Measurements from ENCODE around the gene LTBP1. TPM values are rescaled to one million over a fixed set of nuclear protein-coding genes. Genes with fewer than 3 reads are reported as not detected.

LTBP1 gene
- total RNA-seq, 1 donor from 2014 or later: 3.9 TPM

DNA sequence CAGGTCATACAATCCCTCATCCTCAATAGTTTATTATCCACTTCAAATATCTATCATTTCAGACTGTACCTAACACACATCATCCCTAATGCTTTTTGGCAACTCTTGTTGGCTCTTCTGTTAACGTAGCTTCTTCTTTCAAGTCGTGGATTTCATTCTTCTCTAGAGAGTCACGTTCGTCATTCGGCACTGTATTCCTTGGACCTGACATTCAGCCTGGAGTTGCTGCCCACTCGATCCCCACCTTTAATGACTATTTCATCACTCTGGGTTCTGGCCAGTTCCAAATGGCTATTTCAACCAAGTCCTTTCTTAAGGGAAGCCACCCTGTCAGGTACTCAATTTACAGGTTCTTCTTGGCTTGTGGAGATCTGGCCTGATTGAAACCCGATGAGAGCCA is 337.5 kb downstream of the LTBP1 start:
- no peak overlapping the region for H3K4me3 Mint-ChIP-seq (ENCODE audit: unreplicated experiment)
- no peaks in the 10 kb centered on the region for H3K9me3 Mint-ChIP-seq (ENCODE audit: unreplicated experiment)
- H3K27me3 Mint-ChIP-seq (ENCODE audit: unreplicated experiment): no peaks in the 10 kb centered on the region
- no peak overlapping the region for H3K27ac Mint-ChIP-seq (ENCODE audit: unreplicated experiment)
- H3K36me3 Mint-ChIP-seq (ENCODE audit: unreplicated experiment): no peaks in the 10 kb centered on the region
- H3K4me1 Mint-ChIP-seq (ENCODE audit: low read depth, unreplicated experiment): no peaks in the 10 kb centered on the region
- no peak for DNase-seq
- TF ChIP-seq, protein P1, sequence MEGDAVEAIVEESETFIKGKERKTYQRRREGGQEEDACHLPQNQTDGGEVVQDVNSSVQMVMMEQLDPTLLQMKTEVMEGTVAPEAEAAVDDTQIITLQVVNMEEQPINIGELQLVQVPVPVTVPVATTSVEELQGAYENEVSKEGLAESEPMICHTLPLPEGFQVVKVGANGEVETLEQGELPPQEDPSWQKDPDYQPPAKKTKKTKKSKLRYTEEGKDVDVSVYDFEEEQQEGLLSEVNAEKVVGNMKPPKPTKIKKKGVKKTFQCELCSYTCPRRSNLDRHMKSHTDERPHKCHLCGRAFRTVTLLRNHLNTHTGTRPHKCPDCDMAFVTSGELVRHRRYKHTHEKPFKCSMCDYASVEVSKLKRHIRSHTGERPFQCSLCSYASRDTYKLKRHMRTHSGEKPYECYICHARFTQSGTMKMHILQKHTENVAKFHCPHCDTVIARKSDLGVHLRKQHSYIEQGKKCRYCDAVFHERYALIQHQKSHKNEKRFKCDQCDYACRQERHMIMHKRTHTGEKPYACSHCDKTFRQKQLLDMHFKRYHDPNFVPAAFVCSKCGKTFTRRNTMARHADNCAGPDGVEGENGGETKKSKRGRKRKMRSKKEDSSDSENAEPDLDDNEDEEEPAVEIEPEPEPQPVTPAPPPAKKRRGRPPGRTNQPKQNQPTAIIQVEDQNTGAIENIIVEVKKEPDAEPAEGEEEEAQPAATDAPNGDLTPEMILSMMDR (IDR thresholded peaks at IDR 0.05; ENCODE audit: partially characterized antibody, unreplicated experiment): no peak

DNA sequence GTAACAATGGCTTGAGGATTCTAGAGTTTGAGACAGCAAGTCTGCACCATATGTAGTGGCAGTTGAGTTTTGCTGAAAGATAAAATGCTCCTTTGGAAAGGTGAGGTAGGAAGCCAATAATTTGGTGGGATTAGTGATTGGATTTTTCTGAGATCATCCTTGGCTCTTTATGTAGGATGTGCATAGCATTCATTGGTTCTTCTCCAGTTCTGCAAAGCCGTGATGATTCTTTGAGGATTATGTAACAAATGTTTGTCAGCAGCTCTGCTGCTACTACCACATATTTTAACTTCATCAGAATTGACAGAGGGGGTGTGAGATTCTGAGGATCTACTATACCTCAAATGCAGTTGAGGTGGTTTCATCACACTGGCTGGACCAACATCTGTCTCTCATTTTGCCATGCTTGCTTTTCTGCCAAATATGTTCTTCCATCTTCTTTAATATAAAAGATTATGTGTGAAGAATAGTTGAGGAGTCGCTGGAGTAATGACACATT is 340.8 kb downstream of the LTBP1 start:
- Mint-ChIP-seq H3K27me3 (ENCODE audit: unreplicated experiment) (peaks cover 3% of the 10 kb centered on the region), H3K36me3 (ENCODE audit: unreplicated experiment) (no peaks in the 10 kb centered on the region), H3K27ac (ENCODE audit: unreplicated experiment) (no peak overlapping the region), H3K4me1 (ENCODE audit: low read depth, unreplicated experiment) (peaks cover 7% of the 10 kb centered on the region), H3K9me3 (ENCODE audit: unreplicated experiment) (no peaks in the 10 kb centered on the region), H3K4me3 (ENCODE audit: unreplicated experiment) (no peak overlapping the region)
- no peak for DNase-seq
- TF ChIP-seq, protein P1 (IDR thresholded peaks at IDR 0.05; ENCODE audit: partially characterized antibody, unreplicated experiment): no peak

DNA sequence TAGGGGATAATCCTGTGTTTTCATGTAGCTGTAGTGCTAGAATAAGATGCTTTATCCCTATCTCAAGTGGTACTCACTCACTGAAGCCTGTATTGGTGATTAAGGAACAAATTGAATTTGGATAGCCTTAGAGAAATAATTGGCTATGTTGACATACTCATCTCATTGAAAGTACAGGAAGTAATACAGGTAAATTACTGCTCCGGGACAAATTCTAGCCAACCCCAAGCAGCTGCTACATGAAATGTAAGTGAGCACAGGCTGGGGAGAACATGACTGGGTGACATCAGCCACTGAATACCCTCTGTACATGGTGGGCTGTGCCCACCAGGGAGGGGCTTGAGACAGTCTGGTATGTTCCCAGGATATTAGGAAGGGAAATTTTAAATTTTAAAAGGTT is 341.3 kb downstream of the LTBP1 start:
- Mint-ChIP-seq H3K4me3 (ENCODE audit: unreplicated experiment) (no peak overlapping the region), H3K4me1 (ENCODE audit: low read depth, unreplicated experiment) (peaks cover 7% of the 10 kb centered on the region), H3K9me3 (ENCODE audit: unreplicated experiment) (no peaks in the 10 kb centered on the region), H3K27ac (ENCODE audit: unreplicated experiment) (no peak overlapping the region), H3K27me3 (ENCODE audit: unreplicated experiment) (peaks cover 3% of the 10 kb centered on the region), H3K36me3 (ENCODE audit: unreplicated experiment) (no peaks in the 10 kb centered on the region)
- DNase-seq: no peak
- TF ChIP-seq, protein P1 (IDR thresholded peaks at IDR 0.05; ENCODE audit: partially characterized antibody, unreplicated experiment): no peak

DNA sequence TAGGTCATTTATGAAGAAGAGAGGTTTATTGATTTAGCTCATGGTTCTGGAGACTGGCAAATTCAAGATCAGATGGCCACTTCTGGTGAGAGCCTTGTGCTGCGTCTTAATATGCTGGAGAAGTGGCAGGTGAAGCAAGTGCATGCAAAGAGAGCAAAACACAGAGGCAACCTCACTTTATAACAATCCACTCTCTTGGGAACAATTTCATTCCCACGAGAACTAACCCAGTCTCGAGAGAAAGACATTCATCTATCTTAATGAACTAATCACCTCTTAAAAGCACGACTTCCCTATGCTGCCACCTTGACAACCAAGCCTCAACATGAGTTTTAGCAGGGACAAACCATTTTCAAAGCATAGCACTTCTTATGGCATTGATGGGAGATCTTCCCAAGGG is 343.2 kb downstream of the LTBP1 start:
- H3K4me1 Mint-ChIP-seq (ENCODE audit: low read depth, unreplicated experiment): peaks cover 7% of the 10 kb centered on the region
- TF ChIP-seq, protein P1 (IDR thresholded peaks at IDR 0.05; ENCODE audit: partially characterized antibody, unreplicated experiment): no peak
- no peak for DNase-seq
- H3K27ac Mint-ChIP-seq (ENCODE audit: unreplicated experiment): no peak overlapping the region
- no peaks in the 10 kb centered on the region for H3K9me3 Mint-ChIP-seq (ENCODE audit: unreplicated experiment)
- no peak overlapping the region for H3K4me3 Mint-ChIP-seq (ENCODE audit: unreplicated experiment)
- H3K36me3 Mint-ChIP-seq (ENCODE audit: unreplicated experiment): no peaks in the 10 kb centered on the region
- H3K27me3 Mint-ChIP-seq (ENCODE audit: unreplicated experiment): peaks cover 3% of the 10 kb centered on the region

DNA sequence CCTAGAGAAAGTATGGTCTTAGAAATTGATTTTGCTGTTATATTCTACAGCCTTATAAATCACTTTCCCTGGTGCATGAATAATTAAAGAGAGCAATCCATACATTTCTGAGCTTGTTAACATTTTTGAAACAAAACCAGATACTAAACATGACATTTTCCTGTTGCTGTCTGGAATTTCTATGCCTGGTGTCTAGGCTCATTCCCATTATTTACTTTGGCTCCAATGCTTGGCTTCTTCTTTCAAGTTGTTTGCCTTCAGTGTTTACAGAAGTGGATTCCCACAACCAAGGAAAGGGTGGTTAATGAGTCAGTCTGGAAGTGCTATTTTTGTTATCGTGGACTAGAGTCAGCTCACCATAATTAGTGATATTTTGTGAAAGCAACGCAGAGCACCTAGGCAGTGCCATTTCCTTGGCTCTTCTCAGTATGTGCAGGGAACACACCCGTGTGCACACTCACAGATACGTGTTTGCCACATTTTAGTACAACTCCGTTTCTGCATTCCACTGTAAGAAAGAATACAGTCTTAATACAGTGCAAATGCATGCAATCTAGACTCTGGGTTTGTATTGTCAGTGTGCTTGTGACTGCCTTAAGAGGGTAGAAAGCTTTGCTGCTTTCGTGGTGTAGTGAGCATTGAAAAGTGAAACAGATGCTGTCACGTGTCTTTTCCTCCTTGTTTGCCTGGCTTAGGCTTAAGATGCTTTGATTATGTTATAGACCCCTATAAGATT is 344.7 kb downstream of the LTBP1 start:
- DNase-seq: no peak
- H3K36me3 Mint-ChIP-seq (ENCODE audit: unreplicated experiment): no peaks in the 10 kb centered on the region
- H3K4me1 Mint-ChIP-seq (ENCODE audit: low read depth, unreplicated experiment): peaks cover 7% of the 10 kb centered on the region
- TF ChIP-seq, protein P1 (IDR thresholded peaks at IDR 0.05; ENCODE audit: partially characterized antibody, unreplicated experiment): no peak
- H3K27ac Mint-ChIP-seq (ENCODE audit: unreplicated experiment): peak overlapping the region; percentile 17
- peaks cover 3% of the 10 kb centered on the region for H3K27me3 Mint-ChIP-seq (ENCODE audit: unreplicated experiment)
- H3K4me3 Mint-ChIP-seq (ENCODE audit: unreplicated experiment): no peak overlapping the region
- H3K9me3 Mint-ChIP-seq (ENCODE audit: unreplicated experiment): no peaks in the 10 kb centered on the region

All from glutamatergic neuron (in vitro differentiated cells).